ENCODE data around the gene PTEN.

Gene PTEN

DNA sequence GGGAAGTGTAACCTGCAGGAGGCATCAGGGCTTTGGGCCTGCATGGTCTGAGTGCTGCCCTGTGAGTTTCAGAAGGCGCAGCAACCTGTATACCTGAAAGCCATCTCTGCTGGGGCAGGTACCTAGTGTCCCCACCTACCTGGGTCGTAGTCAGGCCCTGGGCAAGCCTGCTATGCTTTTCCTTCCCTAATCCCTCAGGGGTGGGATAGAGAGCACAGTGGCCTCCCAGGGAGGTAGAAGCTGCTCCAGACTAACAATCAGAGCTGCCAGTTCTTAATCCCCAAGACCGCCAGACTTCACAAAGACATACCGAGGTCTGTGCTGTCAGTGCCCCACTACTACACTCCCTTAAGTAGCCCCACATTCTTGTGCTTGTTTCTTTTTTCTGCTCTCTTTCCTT is 52.0 kb downstream of the PTEN start:
- Histone ChIP-seq H3K9ac (ENCODE audit: low read length) (no peak overlapping the region), H3K4me2 (ENCODE audit: low read length) (no peak overlapping the region), H4K20me1 (ENCODE audit: insufficient read depth, low read length) (peaks cover 28% of the 10 kb centered on the region), H3K27me3 (ENCODE audit: low read depth, low read length) (no peaks in the 10 kb centered on the region), H2AFZ (ENCODE audit: low read depth, low read length) (no peak overlapping the region), H3K36me3 (replicated peaks; ENCODE audit: low read depth, low read length) (peaks cover 33% of the 10 kb centered on the region), H3K79me2 (ENCODE audit: low read length) (peaks cover 84% of the 10 kb centered on the region), H3K4me1 (ENCODE audit: low read length) (no peaks in the 10 kb centered on the region), H3K9me3 (ENCODE audit: insufficient read depth, low read length) (peaks cover 9% of the 10 kb centered on the region; the same call in 1 of the 2 replicates), H3K4me3 (ENCODE audit: low read length) (no peak overlapping the region), H3K27ac (ENCODE audit: low read length) (no peak overlapping the region)
- TF ChIP-seq CTCF (IDR thresholded peaks at IDR 0.05; ENCODE audit: low read depth, low read length) (no peak), EZH2phosphoT487 (IDR thresholded peaks at IDR 0.05; ENCODE audit: low read depth) (no peak)

- H3K36me3 ChIP-seq (replicated peaks; ENCODE audit: low read depth, low read length), result peaks cover 30% of the 10 kb centered on the region
- peaks cover 84% of the 10 kb centered on the region for H3K79me2 ChIP-seq (ENCODE audit: low read length)
- H3K4me1 ChIP-seq (ENCODE audit: low read length), result no peaks in the 10 kb centered on the region
- no peak overlapping the region for H2AFZ ChIP-seq (ENCODE audit: low read depth, low read length)
- H3K9ac ChIP-seq (ENCODE audit: low read length), result no peak overlapping the region
- H3K4me3 ChIP-seq (ENCODE audit: low read length), result no peak overlapping the region
- H3K4me2 ChIP-seq (ENCODE audit: low read length), result no peak overlapping the region
- H3K27ac ChIP-seq (ENCODE audit: low read length), result no peak overlapping the region
- peaks cover 28% of the 10 kb centered on the region for H4K20me1 ChIP-seq (ENCODE audit: insufficient read depth, low read length)
- H3K9me3 ChIP-seq (ENCODE audit: insufficient read depth, low read length), result peaks cover 9% of the 10 kb centered on the region; the same call in 1 of the 2 replicates
- TF ChIP-seq EZH2phosphoT487 (IDR thresholded peaks at IDR 0.05; ENCODE audit: low read depth), result no peak
- no peak for TF ChIP-seq CTCF (IDR thresholded peaks at IDR 0.05; ENCODE audit: low read depth, low read length)
- H3K27me3 ChIP-seq (ENCODE audit: low read depth, low read length), result no peaks in the 10 kb centered on the region
Observed at GRCh38 chr10:87915989-87916388, 52.6 kb downstream of the PTEN start.

DNA sequence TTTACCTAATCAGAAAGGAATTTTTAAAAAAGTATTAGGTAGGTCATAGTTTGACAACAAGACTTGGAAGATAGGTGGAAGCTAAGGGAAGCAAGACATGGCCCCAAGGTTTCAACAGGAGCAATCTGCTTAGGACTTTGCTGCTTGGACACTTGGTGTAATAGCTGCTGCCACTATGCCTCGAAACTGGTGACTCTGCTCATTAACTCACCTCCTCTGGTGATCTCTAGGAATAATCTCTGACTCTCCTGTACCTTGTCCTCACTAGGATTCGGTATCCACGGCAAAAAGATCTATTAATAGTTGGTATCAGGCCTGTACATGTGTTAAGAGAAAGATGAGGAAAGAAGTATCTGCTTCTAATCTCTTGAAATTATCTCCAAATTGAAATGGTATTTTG is 53.1 kb downstream of the PTEN start:
- H4K20me1 ChIP-seq (ENCODE audit: insufficient read depth, low read length), result peaks cover 29% of the 10 kb centered on the region
- H3K27me3 ChIP-seq (ENCODE audit: low read depth, low read length), result no peaks in the 10 kb centered on the region
- TF ChIP-seq EZH2phosphoT487 (IDR thresholded peaks at IDR 0.05; ENCODE audit: low read depth) (no peak), CTCF (IDR thresholded peaks at IDR 0.05; ENCODE audit: low read depth, low read length) (no peak)
- H3K4me1 ChIP-seq (ENCODE audit: low read length), result no peaks in the 10 kb centered on the region
- peaks cover 9% of the 10 kb centered on the region; the same call in 1 of the 2 replicates for H3K9me3 ChIP-seq (ENCODE audit: insufficient read depth, low read length)
- no peak overlapping the region for H3K4me3 ChIP-seq (ENCODE audit: low read length)
- no peak overlapping the region for H2AFZ ChIP-seq (ENCODE audit: low read depth, low read length)
- H3K36me3 ChIP-seq (replicated peaks; ENCODE audit: low read depth, low read length), result peaks cover 28% of the 10 kb centered on the region
- H3K9ac ChIP-seq (ENCODE audit: low read length), result no peak overlapping the region
- no peak overlapping the region for H3K27ac ChIP-seq (ENCODE audit: low read length)
- peaks cover 84% of the 10 kb centered on the region for H3K79me2 ChIP-seq (ENCODE audit: low read length)
- no peak overlapping the region for H3K4me2 ChIP-seq (ENCODE audit: low read length)

- H3K4me3 ChIP-seq (ENCODE audit: low read length), result no peak overlapping the region
- no peak overlapping the region for H3K9ac ChIP-seq (ENCODE audit: low read length)
- no peak overlapping the region for H3K27ac ChIP-seq (ENCODE audit: low read length)
- no peak overlapping the region for H2AFZ ChIP-seq (ENCODE audit: low read depth, low read length)
- 0 out of 2 replicates have a peak, but pooled peaks cover 1% of the 10 kb centered on the region for H3K9me3 ChIP-seq (ENCODE audit: insufficient read depth, low read length)
- no peaks in the 10 kb centered on the region for H3K4me1 ChIP-seq (ENCODE audit: low read length)
- no peaks in the 10 kb centered on the region for H3K27me3 ChIP-seq (ENCODE audit: low read depth, low read length)
- H3K79me2 ChIP-seq (ENCODE audit: low read length), result peaks cover 84% of the 10 kb centered on the region
- H3K36me3 ChIP-seq (replicated peaks; ENCODE audit: low read depth, low read length), result peaks cover 16% of the 10 kb centered on the region
- TF ChIP-seq CTCF (IDR thresholded peaks at IDR 0.05; ENCODE audit: low read depth, low read length) (no peak), EZH2phosphoT487 (IDR thresholded peaks at IDR 0.05; ENCODE audit: low read depth) (no peak)
- H4K20me1 ChIP-seq (ENCODE audit: insufficient read depth, low read length), result peaks cover 48% of the 10 kb centered on the region
- no peak overlapping the region for H3K4me2 ChIP-seq (ENCODE audit: low read length)
Observed at GRCh38 chr10:87918254-87918859, 54.9 kb downstream of the PTEN start.
